GM20000 (cell line): ENCODE data around the gene GSTK1.
"Not testable (repeated sequence)": the region's sequence is repeated elsewhere in the genome, so short reads cannot be mapped to it uniquely, and the experiment has no call there.

Source experiments
- DNase-seq: peaks from one replicate; pipeline ENCODE4 v3.0.0; 2012; ENCODE audit warnings: low spot score
- CTCF ChIP-seq: IDR thresholded peaks from 2 replicates; pipeline ENCODE4 v1.5.1; 2012; ENCODE audit warnings: mild to moderate bottlenecking, control low read depth; ENCODE audit errors: extremely low read depth, missing control alignments

Gene GSTK1

GRCh38 chr7:143263266-143264195 is at the start of gene GSTK1:
Gene GSTK1, plus strand, starts transcription at chr7:143263441. Its CDS starts 73 bp downstream, at chr7:143263514.
- TF ChIP-seq CTCF: no peak
- peak; percentile 84 for DNase-seq

DNA sequence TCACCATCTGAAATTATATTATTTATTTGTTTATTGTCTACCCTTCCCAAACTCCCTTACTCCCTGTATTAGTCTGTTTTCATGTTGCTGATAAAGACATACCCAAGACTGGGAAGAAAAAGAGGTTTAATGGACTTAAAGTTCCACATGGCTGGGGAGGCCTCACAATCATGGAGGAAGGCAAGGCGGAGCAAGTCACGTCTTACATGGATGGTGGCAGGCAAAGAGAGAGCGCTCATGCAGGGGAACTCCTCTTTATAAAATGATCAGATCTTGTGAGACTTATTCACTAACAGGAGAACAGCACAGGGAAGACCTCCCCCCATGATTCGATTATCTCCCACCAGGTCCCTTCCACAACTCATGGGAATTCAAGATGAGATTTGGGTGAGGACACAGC is 49.8 kb upstream of the GSTK1 start:
- DNase-seq: not testable (repeated sequence)

- DNase-seq: peak; percentile 76
- TF ChIP-seq CTCF: peak; percentile 99
Measured at GRCh38 chr7:143214789-143215679, 48.2 kb upstream of the GSTK1 start.

- DNase-seq: no peak
- TF ChIP-seq CTCF: no peak
Measured at GRCh38 chr7:143216151-143216550, 47.1 kb upstream of the GSTK1 start.

- DNase-seq: no peak
- TF ChIP-seq CTCF: no peak
Measured at GRCh38 chr7:143216686-143217085, 46.6 kb upstream of the GSTK1 start.

GRCh38 chr7:143217806-143218205 is 45.4 kb upstream of the GSTK1 start:
- no peak for TF ChIP-seq CTCF
- no peak for DNase-seq

DNA sequence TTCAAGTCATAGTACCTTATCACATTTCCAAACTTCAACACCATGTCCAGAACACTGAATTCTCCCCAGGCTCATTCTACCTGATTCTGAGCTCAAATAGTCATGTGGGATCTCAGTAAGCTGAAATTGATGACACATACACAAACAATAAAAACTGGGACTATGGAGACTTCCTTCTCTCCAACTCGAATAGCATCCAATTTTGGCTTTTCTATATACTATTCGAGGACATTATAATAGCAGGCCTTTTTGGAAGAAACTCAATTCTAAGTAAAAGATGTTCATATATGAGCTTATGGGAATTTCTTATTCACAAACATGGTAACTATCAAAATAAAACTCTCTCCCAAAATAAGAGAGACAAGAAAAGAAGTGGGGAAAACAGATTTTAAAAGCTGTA is 42.0 kb upstream of the GSTK1 start:
- TF ChIP-seq CTCF: no peak
- DNase-seq: no peak
